ENCODE data around the gene EXOC6B. TPM values are rescaled to one million over a fixed set of nuclear protein-coding genes. Genes with fewer than 3 reads are reported as not detected.

EXOC6B gene
- total and polyA plus RNA-seq, 2 donors from 2014 or later = 5.9 to 31.3 TPM

DNA sequence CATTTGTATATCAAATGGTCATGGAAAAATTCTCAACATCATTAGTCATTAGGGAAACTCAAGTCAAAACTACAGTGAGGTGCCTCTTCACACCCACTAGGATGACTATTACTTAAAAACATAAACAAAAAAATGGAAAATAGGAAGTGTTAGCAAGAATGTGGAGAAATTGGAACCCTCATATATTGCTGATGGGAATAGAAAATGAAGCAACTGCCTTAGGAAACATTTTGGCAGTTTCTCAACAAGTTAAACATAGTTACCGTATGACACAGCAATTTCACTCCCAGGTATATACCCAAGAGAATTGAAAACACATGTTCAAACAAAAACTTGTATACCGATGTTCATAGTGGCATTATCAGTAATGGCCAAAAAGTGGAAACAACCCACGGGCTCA lies 660.0 kb downstream of the EXOC6B start:
- intact Hi-C loops (cut with DNase I) = no loop called here
- Histone ChIP-seq H3K4me1 (ENCODE audit: control insufficient read depth in 2 of 3, insufficient read depth in 2 of 3, low read depth in 1 of 3, low read length in 3 of 3) (no peaks in the 10 kb centered on the region), H3K27ac (ENCODE audit: low read depth in 2 of 2, low read length in 2 of 2) (no peak overlapping the region), H3K9me3 (ENCODE audit: control insufficient read depth in 2 of 3, insufficient read depth in 1 of 3, low read length in 3 of 3) (no peaks in the 10 kb centered on the region), H3K36me3 (ENCODE audit: control insufficient read depth in 2 of 3, insufficient read depth in 3 of 3, low read length in 3 of 3) (no peaks in the 10 kb centered on the region), H3K27me3 (ENCODE audit: control insufficient read depth, insufficient read depth, low read length) (no peaks in the 10 kb centered on the region), H3K4me3 (ENCODE audit: low read length in 3 of 3) (no peak overlapping the region), H3K9ac (ENCODE audit: low read length in 3 of 3) (no peak overlapping the region)
- no peak for TF ChIP-seq CTCF (IDR thresholded peaks at IDR 0.05; ENCODE audit: borderline replicate concordance, extremely low read depth, insufficient read depth)
- FAIRE-seq (no peak), DNase-seq (no peak)

DNA sequence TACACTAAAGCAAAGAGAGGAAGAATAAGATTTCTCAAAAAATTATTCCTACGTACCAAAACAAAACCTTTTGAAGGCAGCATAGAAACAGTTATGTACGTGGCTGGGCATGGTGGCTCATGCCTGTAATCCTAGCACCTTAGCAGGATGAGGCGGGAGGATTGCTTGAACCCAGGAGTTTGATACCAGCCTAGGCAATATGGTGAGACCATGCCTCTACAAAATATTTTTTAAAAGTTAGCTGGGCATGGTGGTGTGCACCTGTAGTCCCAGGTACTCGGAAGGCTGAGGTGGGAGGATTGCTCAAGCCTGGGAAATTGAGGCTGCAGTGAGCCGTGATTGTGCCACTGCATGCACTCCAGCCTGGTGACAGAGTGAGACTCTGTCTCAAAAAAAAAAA lies 663.3 kb downstream of the EXOC6B start:
- TF ChIP-seq CTCF (IDR thresholded peaks at IDR 0.05; ENCODE audit: borderline replicate concordance, extremely low read depth, insufficient read depth) = no peak
- Histone ChIP-seq H3K9ac (ENCODE audit: low read length in 3 of 3) (no peak overlapping the region), H3K4me1 (ENCODE audit: control insufficient read depth in 2 of 3, insufficient read depth in 2 of 3, low read depth in 1 of 3, low read length in 3 of 3) (no peaks in the 10 kb centered on the region), H3K27me3 (ENCODE audit: control insufficient read depth, insufficient read depth, low read length) (no peaks in the 10 kb centered on the region), H3K9me3 (ENCODE audit: control insufficient read depth in 2 of 3, insufficient read depth in 1 of 3, low read length in 3 of 3) (no peaks in the 10 kb centered on the region), H3K4me3 (ENCODE audit: low read length in 3 of 3) (no peak overlapping the region), H3K36me3 (ENCODE audit: control insufficient read depth in 2 of 3, insufficient read depth in 3 of 3, low read length in 3 of 3) (no peaks in the 10 kb centered on the region), H3K27ac (ENCODE audit: low read depth in 2 of 2, low read length in 2 of 2) (no peak overlapping the region)
- FAIRE-seq (no peak), DNase-seq (no peak)
- intact Hi-C loops (cut with DNase I) = no loop called here

DNA sequence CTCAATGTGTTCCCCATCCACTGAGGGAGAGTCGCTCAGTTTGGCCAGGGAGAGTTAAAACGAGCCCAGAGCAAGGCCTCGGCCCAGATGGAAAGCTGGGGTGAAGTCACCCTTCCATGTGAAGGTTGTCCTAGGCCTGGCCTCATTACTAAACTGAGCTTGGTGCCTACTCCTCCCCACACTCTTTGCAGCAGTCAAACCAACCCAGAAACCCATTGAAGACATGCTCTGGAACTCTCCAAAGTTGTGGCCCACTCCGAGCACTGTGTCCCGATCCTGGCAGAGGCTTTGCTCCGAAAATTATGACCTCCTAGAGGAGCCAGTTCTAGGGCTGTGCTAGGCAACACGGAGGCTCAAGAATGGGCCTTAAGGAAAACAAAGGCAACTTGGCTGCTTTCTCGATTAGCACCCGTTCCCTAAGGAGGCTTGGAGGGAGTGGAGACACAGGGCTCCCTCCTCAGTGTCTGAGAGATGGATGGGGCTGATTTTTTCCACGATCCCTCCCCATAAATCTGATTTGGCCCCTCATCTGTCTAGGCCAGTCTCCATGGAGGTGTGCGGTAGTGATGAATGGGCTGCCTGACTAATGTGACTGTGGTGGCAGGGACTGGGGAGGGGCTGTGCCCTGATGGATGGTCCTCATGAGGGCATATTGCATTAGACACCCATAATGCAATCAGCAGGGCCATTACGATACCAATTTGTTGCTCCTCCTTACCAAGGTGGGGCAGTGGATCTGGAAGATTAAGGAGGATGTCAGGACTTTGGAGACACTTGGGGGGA lies 666.4 kb downstream of the EXOC6B start:
- no peak for DNase-seq
- no peak overlapping the region for H3K4me3 ChIP-seq (ENCODE audit: low read length in 3 of 3)
- TF ChIP-seq CTCF (IDR thresholded peaks at IDR 0.05; ENCODE audit: borderline replicate concordance, extremely low read depth, insufficient read depth) = no peak
- H3K27me3 ChIP-seq (ENCODE audit: control insufficient read depth, insufficient read depth, low read length) = no peaks in the 10 kb centered on the region
- no peaks in the 10 kb centered on the region for H3K36me3 ChIP-seq (ENCODE audit: control insufficient read depth in 2 of 3, insufficient read depth in 3 of 3, low read length in 3 of 3)
- H3K4me1 ChIP-seq (ENCODE audit: control insufficient read depth in 2 of 3, insufficient read depth in 2 of 3, low read depth in 1 of 3, low read length in 3 of 3) = no peaks in the 10 kb centered on the region
- no peak for FAIRE-seq
- intact Hi-C loops (cut with DNase I) = no loop called here
- H3K9ac ChIP-seq (ENCODE audit: low read length in 3 of 3) = no peak overlapping the region
- no peaks in the 10 kb centered on the region for H3K9me3 ChIP-seq (ENCODE audit: control insufficient read depth in 2 of 3, insufficient read depth in 1 of 3, low read length in 3 of 3)
- H3K27ac ChIP-seq (ENCODE audit: low read depth in 2 of 2, low read length in 2 of 2) = no peak overlapping the region
